ENCODE measurements around the gene TMEM60.

- no peak for TF ChIP-seq CTCF (IDR thresholded peaks at IDR 0.05)
- TF ChIP-seq POLR2A (IDR thresholded peaks at IDR 0.05): no peak
These were observed 52.5 kb downstream of the TMEM60 start for GRCh38 chr7:77745746-77746145.
